NCI-H1105 (cell line): ENCODE measurements around the gene CNOT8.

Experiments used
- DNase-seq: peaks from one replicate; lab custom pipeline; 2025; lab: John Stamatoyannopoulos, UW

Gene CNOT8

GRCh38 chr5:154923441-154924430 is 65.3 kb downstream of the CNOT8 start:
- no peak for DNase-seq
